B cell (primary cell): ENCODE data around the gene GAL. TPM values are rescaled to one million over a fixed set of nuclear protein-coding genes. Genes with fewer than 3 reads are reported as not detected.
"Not testable (repeated sequence)": the region's sequence is repeated elsewhere in the genome, so short reads cannot be mapped to it uniquely, and the experiment has no call there.

Source experiments
- ATAC-seq: fragments of 200-7000 bp; cut with Tn5 transposase; one replicate; pipeline ENCODE4 v1.10.0; 2021; ENCODE audit warnings: low read depth, mild to moderate bottlenecking, moderate number of reproducible peaks, moderate library complexity
- CTCF ChIA-PET: fragments of 350-600 bp; sonication (Branson Sonifier 250); formaldehyde crosslinking; loops from one replicate; lab custom pipeline; 2021; ENCODE audit warnings: antibody characterized with exemption, inconsistent platforms; lab: Charles Lee
- POLR2A ChIA-PET: fragments of 350-600 bp; sonication (Branson Sonifier 250); formaldehyde crosslinking; loops from one replicate; lab custom pipeline; 2021; ENCODE audit warnings: antibody characterized with exemption; lab: Charles Lee
- DNase-seq: peaks from one replicate; pipeline ENCODE4 v3.0.0; 2013
- H2AFZ ChIP-seq: 2 replicates; pipeline ENCODE4 v1.6.1; 2012; ENCODE audit warnings: mild to moderate bottlenecking, low read depth, low read length; ENCODE audit not compliant: insufficient read depth, poor library complexity, severe bottlenecking
- H3K27ac ChIP-seq, 2 donors: 1 replicate in 1 of 2; 2 replicates in 1 of 2; pipeline ENCODE4 v1.5.1; 2012 to 2013; ENCODE audit warnings: low read length in 2 of 2, mild to moderate bottlenecking in 2 of 2, moderate library complexity in 1 of 2
- H3K27me3 ChIP-seq, 4 experiments: fragments of 200-600 bp in 1 of 4; sonication (generic) in 1 of 4; replicated peaks in 1 of 4; 1 replicate in 2 of 4; 2 replicates in 2 of 4; pipeline versions ENCODE4 v1.6.1 to v1.7.0; 2013 to 2016; ENCODE audit warnings: low read length in 3 of 4, mild to moderate bottlenecking in 2 of 4, mixed read lengths in 1 of 4, moderate library complexity in 1 of 4; ENCODE audit not compliant: insufficient read depth in 4 of 4, control insufficient read depth in 3 of 4; ENCODE audit errors: control extremely low read depth in 1 of 4
- H3K36me3 ChIP-seq, 2 experiments: replicated peaks in 1 of 2; 1 replicate in 1 of 2; 2 replicates in 1 of 2; pipeline versions ENCODE4 v1.6.1 to v1.7.1; 2013; ENCODE audit warnings: low read length in 1 of 2; ENCODE audit not compliant: insufficient read depth in 2 of 2, control insufficient read depth in 1 of 2; ENCODE audit errors: control extremely low read depth in 1 of 2, extremely low read depth in 1 of 2
- H3K4me1 ChIP-seq, 2 donors: fragments of 200-600 bp in 1 of 2; sonication (generic) in 1 of 2; 1 replicate in 1 of 2; 2 replicates in 1 of 2; pipeline versions ENCODE4 v1.5.1 to v1.6.1; 2013 to 2017; ENCODE audit warnings: low read length in 2 of 2; ENCODE audit not compliant: control insufficient read depth in 2 of 2, insufficient read depth in 2 of 2
- H3K4me2 ChIP-seq: replicated peaks from 2 replicates; pipeline ENCODE3; 2012; ENCODE audit warnings: mild to moderate bottlenecking, low read depth, low read length; ENCODE audit not compliant: poor library complexity, severe bottlenecking
- H3K4me3 ChIP-seq, 5 experiments: fragments of 200-600 bp in 1 of 5; sonication (generic) in 1 of 5; 1 replicate in 3 of 5; 2 replicates in 2 of 5; pipeline versions ENCODE4 v1.5.1 to v1.7.0; 2011 to 2016; ENCODE audit warnings: low read length in 4 of 5, mild to moderate bottlenecking in 4 of 5, low read depth in 2 of 5, control low read depth in 1 of 5, moderate library complexity in 1 of 5; ENCODE audit not compliant: insufficient read depth in 1 of 5; ENCODE audit errors: control extremely low read depth in 1 of 5, extremely low read depth in 1 of 5
- H3K79me2 ChIP-seq: fragments of 200-600 bp; sonication (generic); one replicate; pipeline ENCODE4 v1.6.0; 2016; ENCODE audit warnings: low read length; ENCODE audit not compliant: control insufficient read depth, insufficient read depth
- H3K9ac ChIP-seq: fragments of 200-600 bp; sonication (generic); 2 replicates; pipeline ENCODE4 v1.6.1; 2017; ENCODE audit warnings: mild to moderate bottlenecking, low read length, moderate library complexity
- H3K9me3 ChIP-seq, 3 donors: one replicate each; pipeline versions ENCODE4 v1.6.1 to v1.7.1; 2013; ENCODE audit warnings: low read length in 2 of 3; ENCODE audit not compliant: control insufficient read depth in 2 of 3, insufficient read depth in 1 of 3; ENCODE audit errors: control extremely low read depth in 1 of 3
- H4K20me1 ChIP-seq: 2 replicates; pipeline ENCODE4 v1.6.0; 2012; ENCODE audit warnings: mild to moderate bottlenecking, low read length; ENCODE audit not compliant: insufficient read depth, control insufficient read depth, poor library complexity, severe bottlenecking
- H3K27ac Mint-ChIP-seq: one replicate; pipeline ENCODE4 v1.8.0; 2021; ENCODE audit warnings: mixed read lengths
- H3K27me3 Mint-ChIP-seq: one replicate; pipeline ENCODE4 v1.8.0; 2021; ENCODE audit warnings: mixed read lengths
- H3K4me1 Mint-ChIP-seq: one replicate; pipeline ENCODE4 v1.8.0; 2021; ENCODE audit warnings: mixed read lengths
- H3K4me3 Mint-ChIP-seq: one replicate; pipeline ENCODE4 v1.8.0; 2021; ENCODE audit warnings: mixed read lengths
- H3K9me3 Mint-ChIP-seq: one replicate; pipeline ENCODE4 v1.8.0; 2022; ENCODE audit warnings: mixed read lengths; ENCODE audit not compliant: insufficient read depth
- EZH2 ChIP-seq: IDR thresholded peaks from 2 replicates; pipeline ENCODE4 v1.6.1; 2012; ENCODE audit warnings: borderline replicate concordance, low read depth, mild to moderate bottlenecking, moderate library complexity, low read length; ENCODE audit not compliant: insufficient read depth, poor library complexity, severe bottlenecking
- WGBS: methylation state at CpG from one replicate; pipeline ENCODE4 v1.1.5; 2013; ENCODE audit warnings: missing lambda C conversion rate; ENCODE audit not compliant: insufficient coverage; 5-methylcytosine and 5-hydroxymethylcytosine counted together
- intact Hi-C: fragments of 100-400 bp; cut with micrococcal nuclease; formaldehyde crosslinking; loops from one replicate; pipeline ENCODE4 v1.10.0; 2022
- polyA minus RNA-seq: library from RNA; depleted of rRNA, polyadenylated mRNA; stranded (reverse); fragments of >200 nt; gene quantifications from 2 replicates; pipeline ENCODE4 v1.2.3, GENCODE V29; 2012
- polyA plus RNA-seq: library from polyadenylated mRNA; depleted of rRNA; stranded (reverse); fragments of >200 nt; gene quantifications from 2 replicates; pipeline ENCODE4 v1.2.3, GENCODE V29; 2012
- total RNA-seq, 2 donors: library from RNA; stranded (reverse); fragments of 120-200 nt in 1 of 2; gene quantifications; 1 replicate in 1 of 2; 2 replicates in 1 of 2; pipeline versions ENCODE4 v1.2.3 to v1.2.4, GENCODE V29; 2013 to 2022
- TF ChIP-seq, protein P1 (sequence below): fragments of 200-600 bp; IDR thresholded peaks from one replicate; pipeline ENCODE4 v1.8.0; 2022; ENCODE audit warnings: antibody characterized with exemption, mild to moderate bottlenecking

The GAL gene, protein sequence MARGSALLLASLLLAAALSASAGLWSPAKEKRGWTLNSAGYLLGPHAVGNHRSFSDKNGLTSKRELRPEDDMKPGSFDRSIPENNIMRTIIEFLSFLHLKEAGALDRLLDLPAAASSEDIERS
- total RNA-seq, result not detected in 2 replicates
- total RNA-seq (2013), result not detected
- not detected in 2 replicates for polyA plus RNA-seq
- polyA minus RNA-seq, result 2.9 TPM in 1 of 2 replicates, not detected in the other

- H4K20me1 ChIP-seq, result no peaks in the 10 kb centered on the region
- peak within 1 kb of the TSS; percentile 43 for H3K4me2 ChIP-seq
- no peak within 1 kb of the TSS for H3K27ac Mint-ChIP-seq
- CTCF ChIA-PET, result no interaction called here
- no peak within 1 kb of the TSS for H3K9ac ChIP-seq
- ATAC-seq (no peak), DNase-seq (no peak)
- H3K9me3 ChIP-seq, result peaks cover 0 to 4% (median 0%) of the 10 kb centered on the region in 3 donors
- WGBS, result 8% methylated on average over 109 of the region's 113 CpGs
- no peaks in the 10 kb centered on the region for H3K79me2 ChIP-seq
- H3K27me3 Mint-ChIP-seq, result peaks cover 48% of the 10 kb centered on the region
- intact Hi-C loops, result no loop called here
- no peak within 1 kb of the TSS for H3K27ac ChIP-seq
- H3K27me3 ChIP-seq, result peaks cover 0 to 36% (median 5%) of the 10 kb centered on the region in 4 experiments
- no peaks in the 10 kb centered on the region for H3K9me3 Mint-ChIP-seq
- no peak within 1 kb of the TSS for H2AFZ ChIP-seq
- peaks cover 0 to 4% of the 10 kb centered on the region in 2 donors for H3K4me1 ChIP-seq
- POLR2A ChIA-PET, result no interaction called here
- no peak within 1 kb of the TSS for H3K4me3 ChIP-seq
- no peak within 1 kb of the TSS for H3K4me3 Mint-ChIP-seq
- TF ChIP-seq EZH2, result no peak
- TF ChIP-seq, protein P1, sequence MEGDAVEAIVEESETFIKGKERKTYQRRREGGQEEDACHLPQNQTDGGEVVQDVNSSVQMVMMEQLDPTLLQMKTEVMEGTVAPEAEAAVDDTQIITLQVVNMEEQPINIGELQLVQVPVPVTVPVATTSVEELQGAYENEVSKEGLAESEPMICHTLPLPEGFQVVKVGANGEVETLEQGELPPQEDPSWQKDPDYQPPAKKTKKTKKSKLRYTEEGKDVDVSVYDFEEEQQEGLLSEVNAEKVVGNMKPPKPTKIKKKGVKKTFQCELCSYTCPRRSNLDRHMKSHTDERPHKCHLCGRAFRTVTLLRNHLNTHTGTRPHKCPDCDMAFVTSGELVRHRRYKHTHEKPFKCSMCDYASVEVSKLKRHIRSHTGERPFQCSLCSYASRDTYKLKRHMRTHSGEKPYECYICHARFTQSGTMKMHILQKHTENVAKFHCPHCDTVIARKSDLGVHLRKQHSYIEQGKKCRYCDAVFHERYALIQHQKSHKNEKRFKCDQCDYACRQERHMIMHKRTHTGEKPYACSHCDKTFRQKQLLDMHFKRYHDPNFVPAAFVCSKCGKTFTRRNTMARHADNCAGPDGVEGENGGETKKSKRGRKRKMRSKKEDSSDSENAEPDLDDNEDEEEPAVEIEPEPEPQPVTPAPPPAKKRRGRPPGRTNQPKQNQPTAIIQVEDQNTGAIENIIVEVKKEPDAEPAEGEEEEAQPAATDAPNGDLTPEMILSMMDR, result no peak
- H3K4me1 Mint-ChIP-seq, result no peaks in the 10 kb centered on the region
- H3K36me3 ChIP-seq, result no peaks in the 10 kb centered on the region
Measured at GRCh38 chr11:68684385-68685356, at the start of gene GAL. Gene GAL (plus strand): TSS chr11:68684544. CDS start chr11:68684924, 380 bp downstream.

DNA sequence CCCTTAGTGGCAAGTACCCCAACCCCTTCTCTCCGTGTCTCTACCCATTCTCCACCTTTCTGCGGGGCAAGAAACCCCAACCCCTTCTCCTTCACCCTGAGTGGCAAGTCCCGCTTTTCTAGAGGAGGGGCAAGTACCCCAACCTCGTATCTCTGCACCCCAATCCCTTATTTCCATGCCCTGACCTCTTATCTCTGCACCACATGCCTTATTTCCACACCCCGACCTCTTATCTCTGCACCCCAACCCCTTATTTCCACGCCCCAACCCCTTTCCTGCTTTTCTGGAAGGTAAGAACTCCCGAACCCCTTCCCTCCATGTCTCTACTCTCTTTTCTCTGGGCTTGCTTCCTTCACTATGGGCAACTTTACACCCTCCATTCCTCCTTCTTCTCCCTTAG, 49.7 kb upstream of the GAL start:
- H3K79me2 ChIP-seq, ATAC-seq, DNase-seq, intact Hi-C loops, H3K27ac Mint-ChIP-seq, H4K20me1 ChIP-seq, POLR2A ChIA-PET, H3K36me3 ChIP-seq, H3K4me1 Mint-ChIP-seq, H3K9me3 ChIP-seq, H3K4me3 ChIP-seq, H3K27me3 ChIP-seq, H3K4me2 ChIP-seq, H3K9me3 Mint-ChIP-seq, CTCF ChIA-PET, H3K27ac ChIP-seq, H3K9ac ChIP-seq, H2AFZ ChIP-seq, H3K4me3 Mint-ChIP-seq, H3K4me1 ChIP-seq: not testable (repeated sequence)
- H3K27me3 Mint-ChIP-seq, result peaks cover 38% of the 10 kb centered on the region
- WGBS, result 57% methylated on average over 6 of the region's 7 CpGs

- ATAC-seq, H3K4me2 ChIP-seq, H4K20me1 ChIP-seq, intact Hi-C loops, H3K9me3 Mint-ChIP-seq, H3K27ac Mint-ChIP-seq, H3K4me1 ChIP-seq, H3K36me3 ChIP-seq, H3K27me3 ChIP-seq, DNase-seq, H3K9ac ChIP-seq, CTCF ChIA-PET, POLR2A ChIA-PET, H3K79me2 ChIP-seq, H2AFZ ChIP-seq, H3K27ac ChIP-seq, H3K9me3 ChIP-seq, H3K4me3 Mint-ChIP-seq, H3K4me1 Mint-ChIP-seq, H3K4me3 ChIP-seq: not testable (repeated sequence)
- 67% methylated on average over 3 of the region's 7 CpGs for WGBS
- H3K27me3 Mint-ChIP-seq, result peaks cover 38% of the 10 kb centered on the region
Measured at GRCh38 chr11:68635172-68635571, 49.2 kb upstream of the GAL start.
